Astrocyte (in vitro differentiated cells and primary cell): Measurements from ENCODE around the gene TTC23. TPM values are rescaled to one million over a fixed set of nuclear protein-coding genes. Genes with fewer than 3 reads are reported as not detected.

Experiments
- DNase-seq: peaks from one replicate; pipeline ENCODE4 v3.0.0-alpha.2; 2010; ENCODE audit warnings: low read depth
- FAIRE-seq: peaks from 2 replicates; lab custom pipeline; 2011; peaks lifted over from hg19 to GRCh38; lab: Jason Lieb, UNC
- H2AFZ ChIP-seq: 2 replicates; pipeline ENCODE4 v1.6.0; 2012; ENCODE audit warnings: low read depth, low read length, inconsistent platforms
- H3K27ac ChIP-seq: 2 replicates; pipeline ENCODE4 v1.5.1; 2011; ENCODE audit warnings: low read depth, low read length, inconsistent platforms
- H3K27me3 ChIP-seq: 2 replicates; pipeline ENCODE4 v1.6.0; 2011; ENCODE audit warnings: low read length, inconsistent platforms; ENCODE audit not compliant: insufficient read depth
- H3K36me3 ChIP-seq: 2 replicates; pipeline ENCODE4 v1.5.1; 2011; ENCODE audit warnings: low read length, inconsistent platforms; ENCODE audit not compliant: insufficient read depth
- H3K4me1 ChIP-seq: 2 replicates; pipeline ENCODE4 v1.5.1; 2011; ENCODE audit warnings: low read length, inconsistent platforms; ENCODE audit not compliant: insufficient read depth
- H3K4me2 ChIP-seq: 2 replicates; pipeline ENCODE4 v1.6.0; 2012; ENCODE audit warnings: low read length, inconsistent platforms
- H3K4me3 ChIP-seq: 2 replicates; pipeline ENCODE4 v1.5.1; 2011; ENCODE audit warnings: low read depth, mild to moderate bottlenecking, low read length, inconsistent platforms; ENCODE audit not compliant: insufficient read depth
- H3K79me2 ChIP-seq: 2 replicates; pipeline ENCODE4 v1.6.0; 2012; ENCODE audit warnings: mild to moderate bottlenecking, low read length, inconsistent platforms; ENCODE audit not compliant: insufficient read depth
- H3K9ac ChIP-seq: 2 replicates; pipeline ENCODE4 v1.6.0; 2012; ENCODE audit warnings: mild to moderate bottlenecking, low read length, inconsistent platforms
- H3K9me3 ChIP-seq: 2 replicates; pipeline ENCODE4 v1.5.1; 2012; ENCODE audit warnings: low read depth, mild to moderate bottlenecking, low read length, inconsistent platforms; ENCODE audit not compliant: insufficient read depth
- H4K20me1 ChIP-seq: 2 replicates; pipeline ENCODE4 v1.6.0; 2012; ENCODE audit warnings: low read length, inconsistent platforms; ENCODE audit not compliant: insufficient read depth
- H3K27ac Mint-ChIP-seq: one replicate; pipeline ENCODE4 v1.8.0; 2021; ENCODE audit warnings: mild to moderate bottlenecking, mixed read lengths; ENCODE audit not compliant: unreplicated experiment
- H3K27me3 Mint-ChIP-seq: one replicate; pipeline ENCODE4 v1.8.0; 2021; ENCODE audit warnings: low read depth, mixed read lengths; ENCODE audit not compliant: unreplicated experiment
- H3K36me3 Mint-ChIP-seq: one replicate; pipeline ENCODE4 v1.8.0; 2021; ENCODE audit warnings: low read depth, mixed read lengths; ENCODE audit not compliant: unreplicated experiment
- H3K4me1 Mint-ChIP-seq: one replicate; pipeline ENCODE4 v1.8.0; 2021; ENCODE audit warnings: low read depth, mixed read lengths; ENCODE audit not compliant: unreplicated experiment
- H3K4me3 Mint-ChIP-seq: one replicate; pipeline ENCODE4 v1.8.0; 2021; ENCODE audit warnings: mild to moderate bottlenecking, moderate library complexity, mixed read lengths; ENCODE audit not compliant: unreplicated experiment
- H3K9me3 Mint-ChIP-seq: one replicate; pipeline ENCODE4 v1.8.0; 2021; ENCODE audit warnings: mild to moderate bottlenecking, mixed read lengths; ENCODE audit not compliant: unreplicated experiment
- CTCF ChIP-seq: IDR thresholded peaks from 2 replicates; pipeline ENCODE4 v1.5.1; 2011; ENCODE audit warnings: low read depth, mild to moderate bottlenecking, inconsistent platforms, low read length, moderate library complexity; ENCODE audit not compliant: insufficient read depth
- EZH2 ChIP-seq: IDR thresholded peaks from 2 replicates; pipeline ENCODE4 v1.6.1; 2012; ENCODE audit warnings: mild to moderate bottlenecking, low read length, inconsistent platforms; ENCODE audit not compliant: insufficient read depth
- total RNA-seq: library from RNA; stranded (reverse); gene quantifications from 2 replicates; pipeline ENCODE4 v1.2.1, GENCODE V29; 2021

TTC23 gene
- total RNA-seq, 1 donor from 2014 or later: 20.2 TPM

- no peak overlapping the region for H3K27ac Mint-ChIP-seq
- DNase-seq (no peak), FAIRE-seq (no peak)
- TF ChIP-seq EZH2 (no peak), CTCF (no peak)
- Histone ChIP-seq H2AFZ (no peak overlapping the region), H3K79me2 (no peaks in the 10 kb centered on the region), H3K4me1 (peaks cover 19% of the 10 kb centered on the region), H3K27ac (peak overlapping the region; percentile 79), H3K9me3 (no peaks in the 10 kb centered on the region), H4K20me1 (no peaks in the 10 kb centered on the region), H3K4me3 (no peak overlapping the region), H3K27me3 (no peaks in the 10 kb centered on the region), H3K4me2 (no peak overlapping the region), H3K9ac (peak overlapping the region; percentile 58), H3K36me3 (peaks cover 13% of the 10 kb centered on the region)
- no peaks in the 10 kb centered on the region for H3K9me3 Mint-ChIP-seq
- no peak overlapping the region for H3K4me3 Mint-ChIP-seq
- H3K4me1 Mint-ChIP-seq: peaks cover 15% of the 10 kb centered on the region
- no peaks in the 10 kb centered on the region for H3K27me3 Mint-ChIP-seq
- peaks cover 29% of the 10 kb centered on the region for H3K36me3 Mint-ChIP-seq
Measured at GRCh38 chr15:99170476-99171065, 78.8 kb downstream of the TTC23 start.

- no peaks in the 10 kb centered on the region for H3K9me3 ChIP-seq
- no peak for TF ChIP-seq EZH2
- no peak for TF ChIP-seq CTCF
- peaks cover 13% of the 10 kb centered on the region for H3K36me3 ChIP-seq
- FAIRE-seq (peak; percentile 17), DNase-seq (peak; percentile 90)
- H3K27me3 ChIP-seq: no peaks in the 10 kb centered on the region
- peaks cover 23% of the 10 kb centered on the region for H3K36me3 Mint-ChIP-seq
- no peaks in the 10 kb centered on the region for H4K20me1 ChIP-seq
- peaks cover 15% of the 10 kb centered on the region for H3K4me1 Mint-ChIP-seq
- no peaks in the 10 kb centered on the region for H3K9me3 Mint-ChIP-seq
- peak overlapping the region; percentile 57 for H3K4me2 ChIP-seq
- peak overlapping the region; percentile 94 for H3K27ac Mint-ChIP-seq
- no peaks in the 10 kb centered on the region for H3K27me3 Mint-ChIP-seq
- no peak overlapping the region for H2AFZ ChIP-seq
- H3K4me3 ChIP-seq: no peak overlapping the region
- peak overlapping the region; percentile 79 for H3K27ac ChIP-seq
- no peaks in the 10 kb centered on the region for H3K79me2 ChIP-seq
- peaks cover 19% of the 10 kb centered on the region for H3K4me1 ChIP-seq
- H3K4me3 Mint-ChIP-seq: no peak overlapping the region
- peak overlapping the region; percentile 58 for H3K9ac ChIP-seq
Measured at GRCh38 chr15:99169769-99170311, 79.5 kb downstream of the TTC23 start.
